Uterus (tissue), 2 donors: ENCODE measurements around the gene STRN3.

ENCODE experiments used
- CTCF ChIP-seq, 4 experiments: fragments of 200-600 bp in 2 of 4; fragments of 450-650 bp in 2 of 4; sonication (generic) in 2 of 4; IDR thresholded peaks; one replicate each; pipeline ENCODE4 v1.5.1; 2016 to 2019; ENCODE audit warnings: antibody characterized with exemption in 4 of 4, mild to moderate bottlenecking in 2 of 4, moderate library complexity in 1 of 4
- POLR2A ChIP-seq, 2 donors: fragments of 450-650 bp; IDR thresholded peaks; one replicate each; pipeline ENCODE4 v1.6.1; 2016; ENCODE audit warnings: antibody characterized with exemption in 2 of 2, mild to moderate bottlenecking in 1 of 2, moderate library complexity in 1 of 2

- TF ChIP-seq POLR2A (IDR thresholded peaks at IDR 0.05): no peak
- no peak for TF ChIP-seq CTCF (IDR thresholded peaks at IDR 0.05)
Measured at GRCh38 chr14:30906752-30907658, 119.2 kb downstream of the STRN3 start.
